Left lung (tissue), 10 donors: Measurements from ENCODE around the gene VPS36. TPM values are rescaled to one million over a fixed set of nuclear protein-coding genes. Genes with fewer than 3 reads are reported as not detected.

Source experiments
- ATAC-seq: fragments of 200-7000 bp; cut with Tn5 transposase; one replicate; pipeline ENCODE4 v1.9.1; 2020; ENCODE audit warnings: moderate library complexity
- DNase-seq, 4 donors: peaks; one replicate each; pipeline ENCODE4 v3.0.0-alpha.2; 2013 to 2020
- H3K27ac ChIP-seq, 2 donors: fragments of 200-600 bp; sonication (generic) in 1 of 2; one replicate each; pipeline versions ENCODE4 v1.5.0 to v1.8.0; 2020 to 2021
- H3K27me3 ChIP-seq, 2 donors: fragments of 200-600 bp; sonication (generic) in 1 of 2; one replicate each; pipeline versions ENCODE4 v1.5.0 to v1.8.0; 2020 to 2021
- H3K36me3 ChIP-seq, 2 donors: fragments of 200-600 bp; sonication (generic) in 1 of 2; one replicate each; pipeline versions ENCODE4 v1.5.0 to v1.8.0; 2020 to 2021
- H3K4me1 ChIP-seq, 2 donors: fragments of 200-600 bp; one replicate each; pipeline ENCODE4 v1.8.0; 2021
- H3K4me3 ChIP-seq, 2 donors: fragments of 200-600 bp; sonication (generic) in 1 of 2; one replicate each; pipeline versions ENCODE4 v1.5.0 to v1.8.0; 2020 to 2021; ENCODE audit warnings: mild to moderate bottlenecking in 1 of 2
- H3K9me3 ChIP-seq, 2 donors: fragments of 200-600 bp; sonication (generic) in 1 of 2; one replicate each; pipeline versions ENCODE4 v1.5.0 to v1.8.0; 2020 to 2021
- CTCF ChIP-seq, 2 donors: fragments of 200-600 bp; sonication (generic) in 1 of 2; IDR thresholded peaks; one replicate each; pipeline versions ENCODE4 v1.5.0 to v1.8.0; 2021; ENCODE audit warnings: antibody characterized with exemption in 2 of 2
- intact Hi-C, 2 donors: fragments of 100-400 bp; cut with DNase I; formaldehyde crosslinking; loops; one replicate each; pipeline versions ENCODE4 v1.11.2 to v1.14.2; 2022
- polyA plus RNA-seq, 6 donors: library from polyadenylated mRNA; unstranded; fragments of 120-200 nt; gene quantifications; one replicate each; pipeline ENCODE4 v1.2.1, GENCODE V29; 2013; ENCODE audit not compliant: insufficient read length in 6 of 6
- total RNA-seq, 2 donors: library from RNA; stranded (reverse); fragmentation: NEBNext Ultra II Directional; extraction: Animal tissue kit (Norgen Biotek cat#: 25700); gene quantifications; one replicate each; pipeline ENCODE4 v1.2.1, GENCODE V29; 2021
- donor health status: DM: no; HTN: yes; CAD: no.
- donor health status: DM: no; HTN: no; CAD: no.

The VPS36 gene
- total and polyA plus RNA-seq, 8 donors: 41.5 to 85.2 (median 67.8) TPM

DNA sequence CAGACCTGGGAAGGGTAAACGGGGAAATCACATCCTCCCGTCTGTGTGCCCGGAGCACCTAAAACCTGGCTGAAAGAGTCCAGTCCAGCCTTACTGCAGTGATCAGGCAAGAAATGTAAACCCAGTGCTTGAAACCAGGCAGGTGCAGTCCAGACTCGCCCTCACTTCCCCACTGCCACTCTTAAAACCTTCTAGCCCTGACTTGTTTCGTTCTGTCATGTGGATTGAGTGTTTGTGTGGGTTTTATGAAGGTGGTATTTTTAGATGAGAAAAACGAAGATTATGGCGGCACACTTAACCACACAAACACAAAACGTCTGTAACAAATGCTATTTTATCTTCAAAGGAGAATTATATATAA is 4.0 kb upstream of the VPS36 start:
- H3K36me3 ChIP-seq: no peaks in the 10 kb centered on the region
- H3K4me3 ChIP-seq: peak overlapping the region; percentile 80 to 86
- H3K27ac ChIP-seq: peak overlapping the region; percentile 94 to 95
- no peaks in the 10 kb centered on the region for H3K9me3 ChIP-seq
- TF ChIP-seq CTCF (IDR thresholded peaks at IDR 0.05): no peak
- ATAC-seq: peak; percentile 25
- peaks cover 4 to 28% of the 10 kb centered on the region in 2 donors for H3K4me1 ChIP-seq
- peak in 2 of 4 donors; percentile 42 to 44 for DNase-seq
- no peaks in the 10 kb centered on the region for H3K27me3 ChIP-seq
- intact Hi-C loops: loop anchor here in 1 of 2 donors (5.0 kb wide), 1 partner anchor 112 kb away; no protein-coding TSS in a partner anchor

DNA sequence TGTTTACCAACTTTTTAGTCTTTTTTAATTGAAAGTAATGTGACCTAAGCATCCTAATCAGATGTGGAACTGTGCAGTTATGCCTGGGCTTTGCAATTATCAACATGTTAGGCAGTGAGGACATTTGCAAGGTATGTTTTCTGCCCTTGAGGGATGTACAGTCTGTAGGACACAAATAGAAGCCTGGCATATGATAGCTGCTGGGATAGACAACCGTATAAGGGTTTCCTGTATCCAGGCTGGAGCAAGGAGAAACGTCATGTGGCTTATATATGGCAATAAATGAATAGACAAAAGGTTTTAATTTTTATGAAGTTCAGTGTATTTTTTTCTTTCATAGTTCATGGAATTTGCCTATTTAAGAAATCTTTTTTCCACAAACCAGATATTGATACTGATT is 2.0 kb upstream of the VPS36 start:
- DNase-seq (no peak), ATAC-seq (no peak)
- peaks cover 16 to 47% of the 10 kb centered on the region in 2 donors for H3K4me1 ChIP-seq
- no peaks in the 10 kb centered on the region for H3K9me3 ChIP-seq
- H3K36me3 ChIP-seq: no peaks in the 10 kb centered on the region
- no peaks in the 10 kb centered on the region for H3K27me3 ChIP-seq
- no peak overlapping the region for H3K27ac ChIP-seq
- TF ChIP-seq CTCF (IDR thresholded peaks at IDR 0.05): no peak
- intact Hi-C loops: loop anchor here in 1 of 2 donors (5.0 kb wide), 1 partner anchor 110 kb away; no protein-coding TSS in a partner anchor
- no peak overlapping the region for H3K4me3 ChIP-seq

DNA sequence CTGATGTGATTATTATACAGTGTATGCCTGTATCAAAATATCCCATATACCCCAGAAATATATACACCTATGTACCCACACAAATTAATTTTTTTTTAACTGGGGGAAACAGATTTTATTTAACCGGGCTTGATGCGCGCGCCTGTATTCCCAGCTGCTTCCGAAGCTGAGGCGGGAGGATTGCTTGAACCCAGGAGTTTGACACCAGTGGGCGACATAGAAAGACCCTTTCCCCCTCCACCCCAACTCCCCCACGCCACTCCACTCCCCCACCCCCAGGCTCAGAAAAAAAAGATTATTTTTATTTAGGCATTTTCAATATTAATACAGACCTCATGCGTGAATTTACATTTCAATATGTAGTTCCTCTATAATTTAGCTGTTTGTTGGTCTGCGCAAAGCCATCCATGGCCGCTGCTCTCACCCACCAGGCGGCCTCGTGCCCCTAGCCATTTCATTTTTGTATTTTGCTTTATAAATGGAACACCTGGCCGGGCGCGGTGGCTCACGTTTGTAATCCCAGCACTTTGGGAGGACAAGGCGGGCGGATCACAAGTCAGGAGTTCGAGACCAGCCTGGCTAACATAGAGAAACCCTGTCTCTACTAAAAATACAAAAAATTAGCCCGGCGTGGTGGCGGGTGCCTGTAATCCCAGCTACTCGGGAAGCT is 836 bp upstream of the VPS36 start:
- no peak overlapping the region for H3K4me3 ChIP-seq
- intact Hi-C loops: loop anchor here in 1 of 2 donors (5.0 kb wide), 1 partner anchor 109 kb away; no protein-coding TSS in a partner anchor
- no peaks in the 10 kb centered on the region for H3K36me3 ChIP-seq
- H3K27ac ChIP-seq: no peak overlapping the region
- peaks cover 15 to 44% of the 10 kb centered on the region in 2 donors for H3K4me1 ChIP-seq
- DNase-seq (peak in 1 of 4 donors; percentile 47), ATAC-seq (no peak)
- H3K27me3 ChIP-seq: no peaks in the 10 kb centered on the region
- no peaks in the 10 kb centered on the region for H3K9me3 ChIP-seq
- TF ChIP-seq CTCF (IDR thresholded peaks at IDR 0.05): no peak

DNA sequence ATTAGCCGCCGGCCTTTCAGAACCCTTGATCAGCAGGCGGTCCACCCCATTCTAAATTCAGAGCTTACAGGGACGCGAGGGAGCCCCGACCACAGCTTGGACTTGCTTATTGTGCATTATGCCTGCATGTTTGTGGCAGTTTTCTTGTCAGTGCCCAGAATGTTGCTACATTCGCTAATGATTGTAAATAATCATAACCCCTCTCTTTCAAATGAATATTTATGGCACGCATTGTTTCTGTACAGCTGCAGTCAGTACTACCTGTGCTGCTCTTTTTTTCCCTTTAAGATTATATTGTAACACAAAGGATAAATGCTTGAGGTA is 321 bp upstream of the VPS36 start:
- DNase-seq (no peak), ATAC-seq (no peak)
- Histone ChIP-seq H3K36me3 (no peaks in the 10 kb centered on the region), H3K4me3 (peak overlapping the region in 1 of 2 donors; percentile 65), H3K9me3 (no peaks in the 10 kb centered on the region), H3K4me1 (peaks cover 12 to 40% of the 10 kb centered on the region in 2 donors), H3K27ac (peak overlapping the region; percentile 94 to 99), H3K27me3 (no peaks in the 10 kb centered on the region)
- intact Hi-C loops: loop anchor here in 1 of 2 donors (5.0 kb wide), 1 partner anchor 108 kb away; no protein-coding TSS in a partner anchor
- TF ChIP-seq CTCF (IDR thresholded peaks at IDR 0.05): peak; percentile 17 to 55

DNA sequence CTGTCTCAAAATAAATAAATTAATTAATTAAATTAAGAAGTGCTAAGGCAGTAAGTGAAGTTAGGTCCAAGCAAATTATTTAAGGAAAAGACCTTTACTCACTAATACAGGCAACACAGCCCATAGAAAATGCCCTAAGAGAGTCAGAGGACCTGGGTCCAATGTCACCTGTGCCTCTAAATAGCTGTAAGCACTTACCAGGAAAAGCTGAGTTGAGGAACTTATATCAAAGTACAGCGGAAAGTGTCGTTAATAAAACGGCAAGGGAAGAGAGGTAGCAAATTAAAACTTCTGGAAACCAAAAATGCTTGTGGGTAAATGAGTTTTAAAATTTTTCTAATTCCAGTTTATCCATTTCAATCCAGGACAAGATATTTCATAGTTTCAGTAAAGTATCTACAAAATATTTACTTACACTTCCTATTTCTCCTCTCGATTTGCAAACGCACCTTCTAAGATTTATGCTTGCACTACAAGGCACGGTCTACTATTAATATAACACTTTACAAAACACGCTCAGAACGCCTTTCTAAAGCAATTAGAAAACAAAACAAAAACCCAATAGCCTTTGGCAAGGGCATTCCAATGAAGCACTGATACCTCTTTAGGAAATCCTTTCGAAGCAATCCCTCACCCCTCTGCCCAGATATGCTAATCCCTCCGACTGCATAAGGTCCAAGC is 963 bp downstream of the VPS36 start:
- Histone ChIP-seq H3K4me3 (peak overlapping the region; percentile 61 to 65), H3K36me3 (peaks cover 0 to 7% of the 10 kb centered on the region in 2 donors), H3K27ac (peak overlapping the region; percentile 94 to 99), H3K27me3 (no peaks in the 10 kb centered on the region), H3K4me1 (peaks cover 12 to 36% of the 10 kb centered on the region in 2 donors), H3K9me3 (no peaks in the 10 kb centered on the region)
- DNase-seq: no peak
- intact Hi-C loops: loop anchor here in 1 of 2 donors (5.0 kb wide), 1 partner anchor 107 kb away; no protein-coding TSS in a partner anchor
- no peak for TF ChIP-seq CTCF (IDR thresholded peaks at IDR 0.05)
- ATAC-seq: no peak
